ENCODE data around the gene RIBC1.

DNA sequence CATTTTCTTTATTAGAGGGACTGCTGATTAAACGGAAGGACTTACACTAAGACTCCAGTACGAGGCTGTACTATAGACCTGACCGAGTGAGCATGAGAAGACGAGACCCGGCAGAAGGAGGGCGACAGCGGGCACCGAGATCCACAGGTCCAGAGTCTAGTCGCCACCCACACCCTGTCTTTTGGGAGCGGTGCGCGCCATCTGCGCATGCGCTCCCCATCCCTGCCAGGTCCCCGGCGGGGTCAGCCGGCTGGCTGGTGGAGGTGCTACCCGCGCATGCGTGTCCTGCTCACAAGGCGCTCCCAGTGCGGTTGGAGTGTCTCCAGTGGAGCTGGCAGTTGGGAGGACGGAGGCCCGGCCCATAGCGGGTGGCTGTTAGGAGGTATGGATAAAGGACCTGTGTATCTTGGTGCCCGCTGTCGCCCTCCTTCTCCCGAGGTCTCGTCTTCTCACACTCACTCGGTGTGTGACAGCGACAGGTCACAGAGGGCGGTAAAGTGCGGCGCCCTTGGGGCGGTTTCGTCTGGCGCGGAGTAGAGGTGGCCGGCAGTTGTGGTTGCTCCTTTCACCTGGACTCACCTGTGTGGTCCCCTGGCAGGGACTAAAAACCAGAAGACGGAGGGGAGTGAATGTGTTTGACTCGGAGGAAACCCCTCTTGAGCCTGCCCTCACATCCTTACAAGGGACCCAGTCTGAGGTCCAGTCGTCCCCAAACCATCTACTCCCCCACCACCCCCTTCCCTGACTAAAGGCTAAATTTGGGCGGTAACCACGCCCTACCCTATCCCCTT, 19.1 kb downstream of the RIBC1 start:
- TF ChIP-seq, protein P1, sequence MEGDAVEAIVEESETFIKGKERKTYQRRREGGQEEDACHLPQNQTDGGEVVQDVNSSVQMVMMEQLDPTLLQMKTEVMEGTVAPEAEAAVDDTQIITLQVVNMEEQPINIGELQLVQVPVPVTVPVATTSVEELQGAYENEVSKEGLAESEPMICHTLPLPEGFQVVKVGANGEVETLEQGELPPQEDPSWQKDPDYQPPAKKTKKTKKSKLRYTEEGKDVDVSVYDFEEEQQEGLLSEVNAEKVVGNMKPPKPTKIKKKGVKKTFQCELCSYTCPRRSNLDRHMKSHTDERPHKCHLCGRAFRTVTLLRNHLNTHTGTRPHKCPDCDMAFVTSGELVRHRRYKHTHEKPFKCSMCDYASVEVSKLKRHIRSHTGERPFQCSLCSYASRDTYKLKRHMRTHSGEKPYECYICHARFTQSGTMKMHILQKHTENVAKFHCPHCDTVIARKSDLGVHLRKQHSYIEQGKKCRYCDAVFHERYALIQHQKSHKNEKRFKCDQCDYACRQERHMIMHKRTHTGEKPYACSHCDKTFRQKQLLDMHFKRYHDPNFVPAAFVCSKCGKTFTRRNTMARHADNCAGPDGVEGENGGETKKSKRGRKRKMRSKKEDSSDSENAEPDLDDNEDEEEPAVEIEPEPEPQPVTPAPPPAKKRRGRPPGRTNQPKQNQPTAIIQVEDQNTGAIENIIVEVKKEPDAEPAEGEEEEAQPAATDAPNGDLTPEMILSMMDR (IDR thresholded peaks at IDR 0.05): no peak
- no peak for TF ChIP-seq POLR2A (IDR thresholded peaks at IDR 0.05)
